K562 (cell line): Measurements from ENCODE around the gene IGSF3. TPM values are rescaled to one million over a fixed set of nuclear protein-coding genes. Genes with fewer than 3 reads are reported as not detected.

Source experiments
- CBX3 ChIP-seq, 2 experiments: IDR thresholded peaks; 1 replicate in 1 of 2; 2 replicates in 1 of 2; pipeline ENCODE4 v1.6.1; 2012; ENCODE audit warnings: inconsistent platforms in 2 of 2, low read length in 2 of 2, borderline replicate concordance in 1 of 2, control low read depth in 1 of 2
- EP400 ChIP-seq: fragments of 450-650 bp; IDR thresholded peaks from 2 replicates; pipeline ENCODE4 v1.6.1; 2017; ENCODE audit warnings: antibody characterized with exemption, mild to moderate bottlenecking, moderate library complexity
- FOXK1 ChIP-seq: sonication (generic); formaldehyde crosslinking; IDR thresholded peaks from 2 replicates; pipeline ENCODE4 v1.8.0; 2022; ENCODE audit warnings: missing genetic modification reagents, mild to moderate bottlenecking, borderline replicate concordance
- FUS ChIP-seq: fragments of 200-400 bp; formaldehyde crosslinking; optimal IDR thresholded peaks from 2 replicates; pipeline ENCODE3; 2017; ENCODE audit warnings: low read depth, low read length
- KDM4B ChIP-seq, 2 experiments: fragments of 450-650 bp in 1 of 2; sonication (generic) in 1 of 2; IDR thresholded peaks; 2 replicates each; pipeline ENCODE4 v1.6.1; 2016 to 2017; ENCODE audit warnings: borderline replicate concordance in 2 of 2, antibody characterized with exemption in 1 of 2, low read depth in 1 of 2, mild to moderate bottlenecking in 1 of 2
- MCM2 ChIP-seq: fragments of 450-650 bp; IDR thresholded peaks from 2 replicates; pipeline ENCODE4 v1.6.1; 2017; ENCODE audit warnings: low read depth, mild to moderate bottlenecking
- RBM39 ChIP-seq: fragments of 200-400 bp; formaldehyde crosslinking; optimal IDR thresholded peaks from 2 replicates; pipeline ENCODE3; 2018; ENCODE audit warnings: low read depth, low read length
- SMAD2 ChIP-seq: fragments of 150-350 bp; IDR thresholded peaks from 2 replicates; pipeline ENCODE4 v1.6.1; 2014; ENCODE audit warnings: low read depth, mild to moderate bottlenecking, low read length
- SP1 ChIP-seq: sonication (generic); formaldehyde crosslinking; IDR thresholded peaks from 2 replicates; pipeline ENCODE4 v1.8.1; 2022; ENCODE audit warnings: mild to moderate bottlenecking, missing genetic modification reagents
- ZNF197 ChIP-seq: fragments of 200-800 bp; sonication (Bioruptor generic); IDR thresholded peaks from 2 replicates; pipeline ENCODE4 v1.6.1; 2016; ENCODE audit warnings: low read depth, missing genetic modification characterization, missing compliant biosample characterization
- ZNF253 ChIP-seq: fragments of 250-450 bp; sonication (Bioruptor Pico); conservative IDR thresholded peaks from 2 replicates; pipeline ENCODE4 v1.6.1; 2021; ENCODE audit warnings: mild to moderate bottlenecking
- ZNF263 ChIP-seq: sonication (generic); formaldehyde crosslinking; IDR thresholded peaks from 2 replicates; pipeline ENCODE4 v1.8.0; 2022; ENCODE audit warnings: mild to moderate bottlenecking, missing genetic modification reagents, borderline replicate concordance
- ZNF444 ChIP-seq: fragments of 250-450 bp; sonication (Bioruptor Pico); IDR thresholded peaks from 2 replicates; pipeline ENCODE4 v1.4.0; 2020; ENCODE audit warnings: mild to moderate bottlenecking, moderate library complexity
- polyA plus RNA-seq, 8 experiments: library from polyadenylated mRNA; depleted of rRNA in 4 of 8; stranded (reverse) in 5 of 8; unstranded in 3 of 8; fragments of >200 nt; fragmentation: Nextera tagmentation in 2 of 8; fragmentation: Illumina TruSeq in 1 of 8; extraction: Ambion mirVana in 2 of 8; extraction: Trizol in 1 of 8; gene quantifications; 2 replicates each; pipeline versions ENCODE4 v1.2.1 to v1.2.3, GENCODE V29; 2011 to 2014; ENCODE audit warnings: inconsistent platforms in 1 of 8, missing spikeins in 1 of 8
- total RNA-seq, 7 experiments: library from RNA; depleted of rRNA in 6 of 7; stranded (reverse); fragments of >200 nt in 6 of 7; fragmentation: Illumina TruSeq in 2 of 7; extraction: Trizol in 2 of 7; gene quantifications; 2 replicates each; pipeline versions ENCODE4 v1.2.1 to v1.2.3, GENCODE V29; 2011 to 2021; ENCODE audit warnings: low replicate concordance in 1 of 7
- TF ChIP-seq, protein P1 (sequence below), 2 experiments: fragments of 450-650 bp; IDR thresholded peaks; 2 replicates each; pipeline ENCODE4 v1.6.1; 2016
- TF ChIP-seq, protein P2 (sequence below): fragments of 450-650 bp; formaldehyde crosslinking; conservative IDR thresholded peaks from 2 replicates; pipeline ENCODE4 v1.4.0; 2022; ENCODE audit warnings: mild to moderate bottlenecking, missing genetic modification characterization
- TF ChIP-seq, protein P3 (sequence below): fragments of 450-650 bp; IDR thresholded peaks from 2 replicates; pipeline ENCODE4 v1.6.1; 2014; ENCODE audit warnings: low read depth, mild to moderate bottlenecking, moderate library complexity, borderline replicate concordance
- TF ChIP-seq, protein P4 (sequence below): fragments of 250-450 bp; sonication (Bioruptor Pico); IDR thresholded peaks from 2 replicates; pipeline ENCODE4 v1.4.0; 2020; ENCODE audit warnings: mild to moderate bottlenecking, moderate library complexity

IGSF3 gene
- total and polyA plus RNA-seq, 9 of the 15 experiments (the other 6 are each of a cell fraction or from before 2014, with no cell fraction given): 1.1 to 15.0 (median 8.3) TPM

DNA sequence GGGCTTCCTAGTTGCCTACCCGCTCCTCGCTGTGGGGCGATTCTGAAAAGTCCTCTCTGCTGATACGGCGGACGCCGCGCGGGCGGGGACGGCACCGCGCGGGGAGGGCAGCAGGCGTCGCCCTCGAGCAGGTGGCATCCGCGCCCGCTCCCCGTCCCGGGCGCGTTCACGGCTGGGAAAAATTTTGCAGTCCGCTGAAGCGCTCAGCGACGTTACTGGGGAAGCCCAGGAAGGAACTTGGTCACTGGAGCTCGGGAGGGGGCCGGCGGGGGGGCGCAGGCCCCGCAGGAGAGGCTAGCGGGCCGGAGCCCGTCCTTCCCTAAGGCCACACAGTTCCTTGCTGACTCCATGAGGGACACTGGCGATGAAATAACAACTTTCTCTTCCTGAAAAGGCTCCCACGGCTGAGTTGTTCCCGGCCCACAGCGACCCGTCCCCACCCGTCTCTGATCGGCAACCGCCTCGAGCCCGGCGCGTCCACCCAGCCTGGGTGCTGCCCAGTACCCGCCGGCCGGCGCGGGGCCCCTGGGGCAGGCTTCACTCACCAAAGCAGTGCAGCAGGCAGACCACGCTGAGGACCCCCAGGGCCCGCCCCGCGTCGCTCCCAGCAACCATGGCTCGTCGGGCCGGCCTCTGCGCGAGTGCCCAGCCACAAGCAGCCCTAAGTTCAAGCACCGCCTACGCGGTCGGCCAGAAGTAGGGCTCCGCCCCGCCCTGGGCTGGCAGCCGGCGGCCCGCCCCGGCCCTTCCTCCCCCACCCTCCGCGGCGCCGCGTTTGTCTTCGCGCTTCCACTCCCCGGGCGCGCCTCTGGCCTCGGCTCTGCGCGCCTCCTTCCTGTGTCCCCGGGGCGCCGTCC is 96.9 kb downstream of the IGSF3 start, which contains the start of gene CD58 (continued):
- TF ChIP-seq CBX3 (IDR thresholded peaks at IDR 0.05; ENCODE audit: borderline replicate concordance in 1 of 2, low read length in 2 of 2) (peak in 1 of 2 experiments; percentile 39; a peak in 1 of 3 replicates), FUS (no peak), ZNF263 (CRISPR knock-in tag) (0 out of 2 replicates have a peak, but pooled peaks have one; percentile 31), EP400 (no peak; the same call in 1 of the 2 replicates), ZNF197 (0 out of 2 replicates have a peak, but pooled peaks have one; percentile 41), MCM2 (no peak), SMAD2 (no peak), ZNF444 (CRISPR knock-in tag) (no peak), SP1 (CRISPR knock-in tag) (peak; percentile 40; the same call in 1 of the 2 replicates), FOXK1 (CRISPR knock-in tag) (0 out of 2 replicates have a peak, but pooled peaks have one; percentile 20), KDM4B (IDR thresholded peaks at IDR 0.05; ENCODE audit: borderline replicate concordance in 2 of 2, low read depth in 1 of 2) (no peak; a peak in 1 of 4 replicates), RBM39 (no peak), ZNF253 (CRISPR knock-in tag) (no peak)
- TF ChIP-seq, protein P1, sequence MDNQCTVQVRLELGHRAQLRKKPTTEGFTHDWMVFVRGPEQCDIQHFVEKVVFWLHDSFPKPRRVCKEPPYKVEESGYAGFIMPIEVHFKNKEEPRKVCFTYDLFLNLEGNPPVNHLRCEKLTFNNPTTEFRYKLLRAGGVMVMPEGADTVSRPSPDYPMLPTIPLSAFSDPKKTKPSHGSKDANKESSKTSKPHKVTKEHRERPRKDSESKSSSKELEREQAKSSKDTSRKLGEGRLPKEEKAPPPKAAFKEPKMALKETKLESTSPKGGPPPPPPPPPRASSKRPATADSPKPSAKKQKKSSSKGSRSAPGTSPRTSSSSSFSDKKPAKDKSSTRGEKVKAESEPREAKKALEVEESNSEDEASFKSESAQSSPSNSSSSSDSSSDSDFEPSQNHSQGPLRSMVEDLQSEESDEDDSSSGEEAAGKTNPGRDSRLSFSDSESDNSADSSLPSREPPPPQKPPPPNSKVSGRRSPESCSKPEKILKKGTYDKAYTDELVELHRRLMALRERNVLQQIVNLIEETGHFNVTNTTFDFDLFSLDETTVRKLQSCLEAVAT (IDR thresholded peaks at IDR 0.05): peak in 1 of 2 experiments; percentile 63; a peak in 2 of 4 replicates
- TF ChIP-seq, protein P2, sequence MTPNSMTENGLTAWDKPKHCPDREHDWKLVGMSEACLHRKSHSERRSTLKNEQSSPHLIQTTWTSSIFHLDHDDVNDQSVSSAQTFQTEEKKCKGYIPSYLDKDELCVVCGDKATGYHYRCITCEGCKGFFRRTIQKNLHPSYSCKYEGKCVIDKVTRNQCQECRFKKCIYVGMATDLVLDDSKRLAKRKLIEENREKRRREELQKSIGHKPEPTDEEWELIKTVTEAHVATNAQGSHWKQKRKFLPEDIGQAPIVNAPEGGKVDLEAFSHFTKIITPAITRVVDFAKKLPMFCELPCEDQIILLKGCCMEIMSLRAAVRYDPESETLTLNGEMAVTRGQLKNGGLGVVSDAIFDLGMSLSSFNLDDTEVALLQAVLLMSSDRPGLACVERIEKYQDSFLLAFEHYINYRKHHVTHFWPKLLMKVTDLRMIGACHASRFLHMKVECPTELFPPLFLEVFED (CRISPR knock-in tag): no peak
- TF ChIP-seq, protein P3, sequence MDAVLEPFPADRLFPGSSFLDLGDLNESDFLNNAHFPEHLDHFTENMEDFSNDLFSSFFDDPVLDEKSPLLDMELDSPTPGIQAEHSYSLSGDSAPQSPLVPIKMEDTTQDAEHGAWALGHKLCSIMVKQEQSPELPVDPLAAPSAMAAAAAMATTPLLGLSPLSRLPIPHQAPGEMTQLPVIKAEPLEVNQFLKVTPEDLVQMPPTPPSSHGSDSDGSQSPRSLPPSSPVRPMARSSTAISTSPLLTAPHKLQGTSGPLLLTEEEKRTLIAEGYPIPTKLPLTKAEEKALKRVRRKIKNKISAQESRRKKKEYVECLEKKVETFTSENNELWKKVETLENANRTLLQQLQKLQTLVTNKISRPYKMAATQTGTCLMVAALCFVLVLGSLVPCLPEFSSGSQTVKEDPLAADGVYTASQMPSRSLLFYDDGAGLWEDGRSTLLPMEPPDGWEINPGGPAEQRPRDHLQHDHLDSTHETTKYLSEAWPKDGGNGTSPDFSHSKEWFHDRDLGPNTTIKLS: no peak; the same call in 1 of the 2 replicates
- TF ChIP-seq, protein P4, sequence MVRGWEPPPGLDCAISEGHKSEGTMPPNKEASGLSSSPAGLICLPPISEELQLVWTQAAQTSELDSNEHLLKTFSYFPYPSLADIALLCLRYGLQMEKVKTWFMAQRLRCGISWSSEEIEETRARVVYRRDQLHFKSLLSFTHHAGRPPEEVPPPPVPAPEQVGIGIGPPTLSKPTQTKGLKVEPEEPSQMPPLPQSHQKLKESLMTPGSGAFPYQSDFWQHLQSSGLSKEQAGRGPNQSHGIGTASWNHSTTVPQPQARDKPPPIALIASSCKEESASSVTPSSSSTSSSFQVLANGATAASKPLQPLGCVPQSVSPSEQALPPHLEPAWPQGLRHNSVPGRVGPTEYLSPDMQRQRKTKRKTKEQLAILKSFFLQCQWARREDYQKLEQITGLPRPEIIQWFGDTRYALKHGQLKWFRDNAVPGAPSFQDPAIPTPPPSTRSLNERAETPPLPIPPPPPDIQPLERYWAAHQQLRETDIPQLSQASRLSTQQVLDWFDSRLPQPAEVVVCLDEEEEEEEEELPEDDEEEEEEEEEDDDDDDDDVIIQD (CRISPR knock-in tag): no peak
- TF ChIP-seq, all 486 proteins: peak for 142
